LNCaP clone FGC (cell line): ENCODE measurements around the gene PPP3CB.
A peak's percentile ranks its signal among the peaks of the same experiment; 100 is the strongest.

Experiments used
- DNase-seq: peaks from one replicate; pipeline ENCODE4 v3.0.0-alpha.2; 2011; ENCODE audit warnings: low read depth
- H3K4me3 ChIP-seq: 2 replicates; pipeline ENCODE4 v1.5.1; 2011; ENCODE audit warnings: mild to moderate bottlenecking, low read depth, low read length, control low read depth
- CTCF ChIP-seq: IDR thresholded peaks from 2 replicates; pipeline ENCODE4 v1.5.1; 2012; ENCODE audit warnings: mild to moderate bottlenecking; ENCODE audit not compliant: control insufficient read depth, insufficient read depth; ENCODE audit errors: extremely low read depth

Gene PPP3CB

GRCh38 chr10:73503037-73503436 lies 7.2 kb upstream of the PPP3CB start:
- no peak for TF ChIP-seq CTCF
- no peak for DNase-seq
- H3K4me3 ChIP-seq = no peak overlapping the region

DNA sequence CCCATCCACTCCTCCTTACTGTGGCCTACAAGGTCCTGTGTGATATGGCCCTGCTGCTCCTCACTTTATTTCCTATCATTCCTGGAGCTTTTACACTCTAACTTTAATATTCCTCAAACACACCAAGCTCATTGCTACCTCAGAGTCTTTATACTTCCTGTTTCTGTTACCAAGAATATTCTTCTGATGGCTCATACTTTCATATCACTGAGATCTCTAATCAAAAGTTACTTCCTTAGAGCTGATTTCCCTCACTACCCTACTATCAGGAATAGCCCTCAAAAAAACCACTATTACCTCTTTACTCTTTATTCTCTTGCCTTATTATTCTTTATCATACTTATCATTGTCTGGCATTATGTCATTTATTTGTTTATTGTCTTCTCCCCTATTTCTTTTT lies 5.8 kb upstream of the PPP3CB start:
- DNase-seq = no peak
- TF ChIP-seq CTCF = no peak
- H3K4me3 ChIP-seq = no peak overlapping the region

GRCh38 chr10:73497623-73498022 lies 1.8 kb upstream of the PPP3CB start:
- no peak for TF ChIP-seq CTCF
- no peak overlapping the region for H3K4me3 ChIP-seq
- no peak for DNase-seq

- peak; percentile 73 for DNase-seq
- peak overlapping the region; percentile 84 for H3K4me3 ChIP-seq
- no peak for TF ChIP-seq CTCF
These were observed 469 bp downstream of the PPP3CB start for GRCh38 chr10:73495226-73495883.

GRCh38 chr10:73494877-73495225 lies 973 bp downstream of the PPP3CB start:
- TF ChIP-seq CTCF = no peak
- no peak for DNase-seq
- H3K4me3 ChIP-seq = peak overlapping the region; percentile 84

- DNase-seq = no peak
- no peak for TF ChIP-seq CTCF
- peak overlapping the region; percentile 84 for H3K4me3 ChIP-seq
These were observed 1.6 kb downstream of the PPP3CB start for GRCh38 chr10:73494213-73494612.

DNA sequence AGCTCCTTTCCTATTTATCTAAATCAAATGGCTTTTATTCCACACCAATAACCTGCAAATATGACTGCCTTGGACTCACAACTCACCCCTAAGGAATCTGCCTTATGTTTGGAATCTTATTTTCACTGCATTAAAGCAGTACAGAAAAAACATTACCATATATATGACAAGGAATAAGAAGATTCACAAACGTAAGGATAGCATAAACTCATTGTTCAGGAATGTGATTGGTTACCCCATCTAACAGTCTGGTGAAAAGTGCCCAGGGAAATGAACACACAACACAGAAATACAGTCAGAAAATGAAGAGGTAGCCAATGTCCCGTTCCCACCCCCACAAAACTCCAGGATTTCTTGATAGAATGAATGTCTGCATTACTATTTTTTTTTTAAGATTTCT lies 2.0 kb downstream of the PPP3CB start:
- H3K4me3 ChIP-seq = no peak overlapping the region
- no peak for DNase-seq
- no peak for TF ChIP-seq CTCF
